Thoracic aorta (tissue), 2 donors: ENCODE measurements around the gene C2CD4C. TPM values are rescaled to one million over a fixed set of nuclear protein-coding genes. Genes with fewer than 3 reads are reported as not detected.
"Not testable (repeated sequence)": the region's sequence is repeated elsewhere in the genome, so short reads cannot be mapped to it uniquely, and the experiment has no call there.

ENCODE experiments used
- ATAC-seq: fragments of 150-250 bp; one replicate; pipeline ENCODE4 v1.8.0; 2017; ENCODE audit warnings: low read depth; ENCODE audit not compliant: insufficient number of reproducible peaks, low FRiP score
- DNase-seq: peaks from one replicate; pipeline ENCODE4 v3.0.0-alpha.2; 2020; ENCODE audit warnings: low spot score
- H3K27ac ChIP-seq, 2 donors: fragments of 200-600 bp; sonication (generic); 1 replicate in 1 of 2; 2 replicates in 1 of 2; pipeline ENCODE4 v1.5.1; 2016; ENCODE audit warnings: mild to moderate bottlenecking in 2 of 2, moderate library complexity in 2 of 2
- H3K27me3 ChIP-seq: fragments of 200-600 bp; sonication (generic); replicated peaks from 2 replicates; pipeline ENCODE4 v1.6.0; 2016; ENCODE audit warnings: mild to moderate bottlenecking; ENCODE audit not compliant: insufficient read depth
- H3K36me3 ChIP-seq: fragments of 200-600 bp; sonication (generic); one replicate; pipeline ENCODE4 v1.5.1; 2016
- H3K4me1 ChIP-seq, 2 donors: fragments of 200-600 bp; sonication (generic); 1 replicate in 1 of 2; 2 replicates in 1 of 2; pipeline versions ENCODE4 v1.5.1 to v1.6.0; 2016; ENCODE audit warnings: low read depth in 2 of 2, mild to moderate bottlenecking in 1 of 2; ENCODE audit not compliant: control insufficient read depth in 1 of 2
- H3K4me3 ChIP-seq: fragments of 200-600 bp; sonication (generic); 2 replicates; pipeline ENCODE4 v1.5.1; 2016; ENCODE audit warnings: mild to moderate bottlenecking
- H3K9me3 ChIP-seq: fragments of 200-600 bp; sonication (generic); 2 replicates; pipeline ENCODE4 v1.5.1; 2016
- total RNA-seq, 2 donors: library from RNA; depleted of rRNA; stranded (reverse); fragments of >200 nt; gene quantifications; one replicate each; pipeline versions ENCODE4 v1.1.0 to v1.2.3, GENCODE V29; 2016
- TF ChIP-seq, protein P1 (sequence below): fragments of 200-600 bp; sonication (generic); IDR thresholded peaks from one replicate; pipeline ENCODE4 v1.5.1; 2019; ENCODE audit warnings: antibody characterized with exemption

C2CD4C gene
- total RNA-seq, 2 donors from 2014 or later = 0.54 to 1.6 TPM

DNA sequence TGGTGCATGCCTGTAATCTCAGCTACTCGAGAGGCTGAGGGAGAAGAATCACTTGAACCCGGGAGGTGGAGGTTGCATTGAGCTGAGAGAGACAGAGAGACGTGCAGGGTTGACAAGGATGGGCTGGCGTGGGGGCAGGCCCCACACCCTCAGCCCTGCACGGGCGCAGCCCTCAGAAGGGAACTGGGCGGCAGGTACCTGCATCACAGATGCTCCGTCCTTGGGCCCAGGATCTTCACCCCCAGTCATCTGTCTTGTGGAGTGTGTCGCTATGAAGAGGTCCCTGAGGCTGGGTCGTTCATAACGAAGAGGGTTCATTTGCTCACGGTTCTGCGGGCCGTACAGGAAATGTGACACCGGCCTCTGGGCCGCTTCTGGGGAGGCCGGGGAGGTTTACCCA, 20.3 kb downstream of the C2CD4C start:
- Histone ChIP-seq H3K27ac (no peak overlapping the region), H3K36me3 (no peaks in the 10 kb centered on the region), H3K9me3 (no peaks in the 10 kb centered on the region), H3K4me3 (no peak overlapping the region), H3K4me1 (no peaks in the 10 kb centered on the region), H3K27me3 (no peaks in the 10 kb centered on the region)
- TF ChIP-seq, protein P1, sequence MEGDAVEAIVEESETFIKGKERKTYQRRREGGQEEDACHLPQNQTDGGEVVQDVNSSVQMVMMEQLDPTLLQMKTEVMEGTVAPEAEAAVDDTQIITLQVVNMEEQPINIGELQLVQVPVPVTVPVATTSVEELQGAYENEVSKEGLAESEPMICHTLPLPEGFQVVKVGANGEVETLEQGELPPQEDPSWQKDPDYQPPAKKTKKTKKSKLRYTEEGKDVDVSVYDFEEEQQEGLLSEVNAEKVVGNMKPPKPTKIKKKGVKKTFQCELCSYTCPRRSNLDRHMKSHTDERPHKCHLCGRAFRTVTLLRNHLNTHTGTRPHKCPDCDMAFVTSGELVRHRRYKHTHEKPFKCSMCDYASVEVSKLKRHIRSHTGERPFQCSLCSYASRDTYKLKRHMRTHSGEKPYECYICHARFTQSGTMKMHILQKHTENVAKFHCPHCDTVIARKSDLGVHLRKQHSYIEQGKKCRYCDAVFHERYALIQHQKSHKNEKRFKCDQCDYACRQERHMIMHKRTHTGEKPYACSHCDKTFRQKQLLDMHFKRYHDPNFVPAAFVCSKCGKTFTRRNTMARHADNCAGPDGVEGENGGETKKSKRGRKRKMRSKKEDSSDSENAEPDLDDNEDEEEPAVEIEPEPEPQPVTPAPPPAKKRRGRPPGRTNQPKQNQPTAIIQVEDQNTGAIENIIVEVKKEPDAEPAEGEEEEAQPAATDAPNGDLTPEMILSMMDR = no peak
- no peak for ATAC-seq
- no peak for DNase-seq

DNA sequence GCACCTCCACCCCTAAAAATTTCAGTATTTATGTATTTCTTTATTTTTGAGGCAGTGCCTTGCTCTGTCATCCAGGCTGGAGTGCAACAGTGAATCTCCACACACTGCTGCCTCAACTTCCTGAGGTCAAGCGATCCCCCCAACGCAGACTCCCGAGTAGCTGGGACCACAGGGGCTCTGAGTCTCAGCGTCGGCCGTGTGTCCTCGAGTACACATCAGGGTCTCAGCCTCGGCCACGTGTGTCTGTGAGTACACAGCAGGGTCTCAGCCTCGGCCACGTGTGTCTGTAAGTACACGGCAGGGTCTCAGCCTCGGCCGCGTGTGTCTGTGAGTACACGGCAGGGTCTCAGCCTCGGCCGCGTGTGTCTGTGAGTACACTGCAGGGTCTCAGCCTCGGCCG, 21.2 kb downstream of the C2CD4C start:
- DNase-seq = no peak

DNA sequence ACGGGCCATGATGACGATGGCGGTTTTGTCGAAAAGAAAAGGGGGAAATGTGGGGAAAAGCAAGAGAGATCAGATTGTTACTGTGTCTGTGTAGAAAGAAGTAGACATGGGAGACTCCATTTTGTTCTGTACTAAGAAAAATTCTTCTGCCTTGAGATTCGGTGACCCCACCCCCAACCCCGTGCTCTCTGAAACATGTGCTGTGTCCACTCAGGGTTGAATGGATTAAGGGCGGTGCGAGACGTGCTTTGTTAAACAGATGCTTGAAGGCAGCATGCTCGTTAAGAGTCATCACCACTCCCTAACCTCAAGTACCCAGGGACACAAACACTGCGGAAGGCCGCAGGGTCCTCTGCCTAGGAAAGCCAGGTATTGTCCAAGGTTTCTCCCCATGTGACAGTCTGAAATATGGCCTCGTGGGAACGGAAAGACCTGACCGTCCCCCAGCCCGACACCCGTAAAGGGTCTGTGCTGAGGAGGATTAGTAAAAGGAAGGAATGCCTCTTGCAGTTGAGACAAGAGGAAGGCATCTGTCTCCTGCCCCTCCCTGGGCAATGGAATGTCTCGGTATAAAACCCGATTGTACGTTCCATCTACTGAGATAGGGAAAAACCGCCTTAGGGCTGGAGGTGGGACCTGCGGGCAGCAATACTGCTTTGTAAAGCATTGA, 22.2 kb downstream of the C2CD4C start:
- ATAC-seq = not testable (repeated sequence)

More for the DNA sequence above, 21.2 kb downstream of the C2CD4C start:
- Histone ChIP-seq H3K27me3 (peaks cover 3% of the 10 kb centered on the region), H3K9me3 (no peaks in the 10 kb centered on the region), H3K4me3 (no peak overlapping the region), H3K27ac (no peak overlapping the region), H3K36me3 (no peaks in the 10 kb centered on the region), H3K4me1 (no peaks in the 10 kb centered on the region)
- TF ChIP-seq, protein P1 = no peak
- no peak for ATAC-seq

DNA sequence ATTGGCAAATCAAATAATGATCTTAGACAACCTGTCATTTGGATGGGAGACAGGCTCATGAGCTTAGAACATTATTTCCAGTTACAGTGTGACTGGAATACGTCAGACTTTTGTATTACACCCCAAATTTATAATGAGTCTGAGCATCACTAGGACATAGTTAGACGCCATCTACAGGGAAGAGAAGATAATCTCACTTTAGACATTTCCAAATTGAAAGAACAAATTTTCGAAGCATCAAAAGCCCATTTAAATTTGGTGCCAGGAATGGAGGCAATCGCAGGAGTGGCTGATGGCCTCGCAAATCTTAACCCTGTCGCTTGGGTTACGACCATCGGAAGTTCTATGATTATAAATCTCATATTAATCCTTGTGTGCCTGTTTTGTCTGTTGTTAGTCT, 22.8 kb downstream of the C2CD4C start:
- not testable (repeated sequence) for H3K27ac ChIP-seq, H3K9me3 ChIP-seq, ATAC-seq, H3K4me3 ChIP-seq, H3K36me3 ChIP-seq, H3K27me3 ChIP-seq, DNase-seq, H3K4me1 ChIP-seq

More for the DNA sequence above, 22.2 kb downstream of the C2CD4C start:
- not testable (repeated sequence) for H3K4me3 ChIP-seq, H3K27ac ChIP-seq, H3K9me3 ChIP-seq, DNase-seq, H3K36me3 ChIP-seq, H3K4me1 ChIP-seq, H3K27me3 ChIP-seq

DNA sequence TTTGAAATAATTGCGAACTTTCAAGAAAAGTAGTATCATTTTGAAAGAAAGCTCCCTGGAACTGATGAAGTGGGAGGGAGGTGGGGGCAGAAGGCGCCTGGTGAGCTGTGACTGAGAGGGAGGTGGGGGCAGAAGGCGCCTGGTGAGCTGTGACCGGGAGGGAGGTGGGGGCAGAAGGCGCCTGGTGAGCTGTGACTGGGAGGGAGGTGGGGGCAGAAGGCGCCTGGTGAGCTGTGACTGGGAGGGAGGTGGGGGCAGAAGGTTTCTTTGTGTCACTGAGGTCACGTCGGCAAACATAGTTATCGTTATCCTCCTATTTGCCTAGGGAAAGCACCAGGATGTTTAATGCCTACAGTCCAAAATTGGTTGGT, 24.2 kb downstream of the C2CD4C start:
- DNase-seq = no peak
- H3K27me3 ChIP-seq = peaks cover 3% of the 10 kb centered on the region

DNA sequence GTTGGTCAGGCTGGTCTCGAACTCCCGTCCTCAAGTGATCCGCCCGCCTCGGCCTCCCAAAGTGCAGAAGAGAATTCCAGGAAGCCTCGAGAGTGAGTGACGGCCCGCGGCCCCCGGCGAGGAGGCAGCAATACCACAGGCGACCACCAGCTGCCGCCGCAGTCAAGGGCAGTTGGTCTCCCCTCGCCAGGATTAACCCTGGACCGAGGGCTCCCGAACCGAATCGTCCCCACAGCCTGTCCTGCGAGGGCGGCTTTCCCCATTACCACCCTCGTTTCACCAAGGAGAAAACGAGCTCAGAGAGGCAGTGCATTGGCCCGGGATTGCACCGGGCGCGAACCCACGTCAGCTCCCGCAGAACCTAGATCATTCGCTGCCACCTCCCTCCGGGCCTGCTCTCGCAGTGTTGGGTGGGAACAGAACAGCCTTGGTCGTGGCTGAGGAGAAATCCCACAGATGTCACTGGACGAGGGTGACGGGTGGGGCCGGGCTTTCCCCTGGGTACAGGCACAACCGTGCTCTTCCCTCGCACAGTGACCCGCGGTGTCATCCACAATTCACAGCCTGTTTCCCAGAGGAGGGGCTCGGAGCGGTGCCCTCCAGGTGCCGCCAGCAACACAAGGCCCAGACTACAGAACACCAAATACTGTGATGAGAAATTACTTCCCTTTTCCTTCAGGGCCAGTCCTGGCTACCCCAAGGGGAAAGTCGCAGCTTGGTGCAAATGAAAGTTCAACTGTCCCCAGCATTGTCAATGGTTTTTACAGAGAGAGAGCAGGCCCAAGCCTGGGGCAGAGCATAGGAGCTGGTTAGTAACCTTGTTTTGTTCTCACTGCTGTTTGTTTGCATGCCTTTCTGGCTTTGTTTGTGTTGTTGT, 24.8 kb downstream of the C2CD4C start:
- Histone ChIP-seq H3K27me3 (peaks cover 3% of the 10 kb centered on the region), H3K4me1 (no peaks in the 10 kb centered on the region), H3K36me3 (no peaks in the 10 kb centered on the region), H3K27ac (no peak overlapping the region), H3K9me3 (no peaks in the 10 kb centered on the region), H3K4me3 (no peak overlapping the region)
- TF ChIP-seq, protein P1 = peak; percentile 47
- DNase-seq = no peak
- ATAC-seq = no peak

More for the DNA sequence above, 24.2 kb downstream of the C2CD4C start:
- Histone ChIP-seq H3K4me1 (no peaks in the 10 kb centered on the region), H3K4me3 (no peak overlapping the region), H3K36me3 (no peaks in the 10 kb centered on the region), H3K9me3 (no peaks in the 10 kb centered on the region), H3K27ac (no peak overlapping the region)
- TF ChIP-seq, protein P1 = no peak
- ATAC-seq = no peak
